ENCODE data around the gene TMEM139.
"Not testable (repeated sequence)": the region's sequence is repeated elsewhere in the genome, so short reads cannot be mapped to it uniquely, and the experiment has no call there.

The TMEM139 gene

DNA sequence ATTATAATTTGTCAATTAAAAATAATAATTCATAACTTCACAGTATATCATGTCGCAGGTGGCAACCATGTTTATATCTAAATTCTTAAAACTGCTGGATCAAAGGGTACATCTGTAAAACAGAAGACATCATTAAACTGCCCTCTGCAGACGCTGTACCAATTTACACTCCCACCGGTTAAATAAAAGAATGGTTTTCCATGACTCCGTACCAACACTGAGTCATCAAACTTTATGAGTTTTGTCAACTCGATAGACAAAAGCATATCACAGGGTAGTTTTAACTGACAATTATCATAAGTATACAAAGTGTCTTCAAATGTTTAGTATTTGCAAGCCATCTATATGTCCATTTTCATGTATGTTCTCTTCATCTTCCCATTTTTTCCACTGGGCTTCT, 27.3 kb upstream of the TMEM139 start:
- Histone ChIP-seq H3K4me3 (ENCODE audit: insufficient read length, low read depth) (no peak overlapping the region), H3K9me3 (ENCODE audit: insufficient read depth, low read length) (no peaks in the 10 kb centered on the region), H3K27me3 (ENCODE audit: insufficient read depth, insufficient read length) (no peaks in the 10 kb centered on the region), H3K9ac (ENCODE audit: insufficient read length, low read depth) (no peak overlapping the region), H3K4me1 (ENCODE audit: insufficient read depth, insufficient read length) (no peaks in the 10 kb centered on the region), H3K36me3 (ENCODE audit: insufficient read depth, insufficient read length, low read length) (no peaks in the 10 kb centered on the region)
- DNase-seq (ENCODE audit: low read depth, low spot score): no peak
- no peak for TF ChIP-seq YY1 (IDR thresholded peaks at IDR 0.05; ENCODE audit: insufficient read depth, insufficient read length)
- TF ChIP-seq SUZ12 (IDR thresholded peaks at IDR 0.05; ENCODE audit: extremely low read depth, insufficient read depth, insufficient read length): no peak
- TF ChIP-seq ZNF274 (IDR thresholded peaks at IDR 0.05; ENCODE audit: low read depth, low read length): no peak

GRCh38 chr7:143258831-143259230, 25.9 kb upstream of the TMEM139 start:
- no peaks in the 10 kb centered on the region for H3K27me3 ChIP-seq (ENCODE audit: insufficient read depth, insufficient read length)
- no peaks in the 10 kb centered on the region for H3K9me3 ChIP-seq (ENCODE audit: insufficient read depth, low read length)
- TF ChIP-seq SUZ12 (IDR thresholded peaks at IDR 0.05; ENCODE audit: extremely low read depth, insufficient read depth, insufficient read length): no peak
- no peak for TF ChIP-seq YY1 (IDR thresholded peaks at IDR 0.05; ENCODE audit: insufficient read depth, insufficient read length)
- no peak for TF ChIP-seq ZNF274 (IDR thresholded peaks at IDR 0.05; ENCODE audit: low read depth, low read length)
- no peak overlapping the region for H3K4me3 ChIP-seq (ENCODE audit: insufficient read length, low read depth)
- DNase-seq (ENCODE audit: low read depth, low spot score): no peak
- H3K9ac ChIP-seq (ENCODE audit: insufficient read length, low read depth): no peak overlapping the region
- no peaks in the 10 kb centered on the region for H3K4me1 ChIP-seq (ENCODE audit: insufficient read depth, insufficient read length)
- H3K36me3 ChIP-seq (ENCODE audit: insufficient read depth, insufficient read length, low read length): no peaks in the 10 kb centered on the region

- no peak overlapping the region for H3K4me3 ChIP-seq (ENCODE audit: insufficient read length, low read depth)
- TF ChIP-seq YY1 (IDR thresholded peaks at IDR 0.05; ENCODE audit: insufficient read depth, insufficient read length) (no peak), SUZ12 (IDR thresholded peaks at IDR 0.05; ENCODE audit: extremely low read depth, insufficient read depth, insufficient read length) (no peak), ZNF274 (IDR thresholded peaks at IDR 0.05; ENCODE audit: low read depth, low read length) (no peak)
- no peak for DNase-seq (ENCODE audit: low read depth, low spot score)
- H3K4me1 ChIP-seq (ENCODE audit: insufficient read depth, insufficient read length): no peaks in the 10 kb centered on the region
- H3K36me3 ChIP-seq (ENCODE audit: insufficient read depth, insufficient read length, low read length): no peaks in the 10 kb centered on the region
- no peaks in the 10 kb centered on the region for H3K27me3 ChIP-seq (ENCODE audit: insufficient read depth, insufficient read length)
- H3K9me3 ChIP-seq (ENCODE audit: insufficient read depth, low read length): no peaks in the 10 kb centered on the region
- no peak overlapping the region for H3K9ac ChIP-seq (ENCODE audit: insufficient read length, low read depth)
These were observed 25.0 kb upstream of the TMEM139 start for GRCh38 chr7:143259765-143260164.

DNA sequence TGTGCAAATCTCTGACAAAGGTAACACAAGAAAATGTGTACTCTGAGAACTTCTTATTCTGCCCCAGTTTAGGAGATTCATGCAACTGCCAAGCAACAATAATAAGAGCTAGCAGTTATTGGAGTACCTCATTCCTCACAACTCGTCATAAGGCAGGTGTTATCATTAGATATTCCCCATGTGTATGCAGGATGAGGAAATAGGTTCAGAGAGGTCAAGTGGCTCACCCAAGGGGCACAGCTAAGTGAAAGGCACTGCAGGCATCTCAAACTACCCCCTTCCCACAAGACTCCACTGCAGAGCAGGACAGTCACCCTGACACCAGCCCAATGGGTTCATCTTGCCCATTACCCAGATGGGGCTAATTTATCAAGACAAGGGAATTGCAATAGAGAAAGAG, 22.9 kb upstream of the TMEM139 start:
- Histone ChIP-seq H3K27me3 (ENCODE audit: insufficient read depth, insufficient read length) (no peaks in the 10 kb centered on the region), H3K9me3 (ENCODE audit: insufficient read depth, low read length) (no peaks in the 10 kb centered on the region), H3K36me3 (ENCODE audit: insufficient read depth, insufficient read length, low read length) (peaks cover 2% of the 10 kb centered on the region), H3K4me3 (ENCODE audit: insufficient read length, low read depth) (no peak overlapping the region), H3K4me1 (ENCODE audit: insufficient read depth, insufficient read length) (no peaks in the 10 kb centered on the region), H3K9ac (ENCODE audit: insufficient read length, low read depth) (no peak overlapping the region)
- DNase-seq (ENCODE audit: low read depth, low spot score): no peak
- TF ChIP-seq YY1 (IDR thresholded peaks at IDR 0.05; ENCODE audit: insufficient read depth, insufficient read length): no peak
- no peak for TF ChIP-seq ZNF274 (IDR thresholded peaks at IDR 0.05; ENCODE audit: low read depth, low read length)
- TF ChIP-seq SUZ12 (IDR thresholded peaks at IDR 0.05; ENCODE audit: extremely low read depth, insufficient read depth, insufficient read length): no peak

DNA sequence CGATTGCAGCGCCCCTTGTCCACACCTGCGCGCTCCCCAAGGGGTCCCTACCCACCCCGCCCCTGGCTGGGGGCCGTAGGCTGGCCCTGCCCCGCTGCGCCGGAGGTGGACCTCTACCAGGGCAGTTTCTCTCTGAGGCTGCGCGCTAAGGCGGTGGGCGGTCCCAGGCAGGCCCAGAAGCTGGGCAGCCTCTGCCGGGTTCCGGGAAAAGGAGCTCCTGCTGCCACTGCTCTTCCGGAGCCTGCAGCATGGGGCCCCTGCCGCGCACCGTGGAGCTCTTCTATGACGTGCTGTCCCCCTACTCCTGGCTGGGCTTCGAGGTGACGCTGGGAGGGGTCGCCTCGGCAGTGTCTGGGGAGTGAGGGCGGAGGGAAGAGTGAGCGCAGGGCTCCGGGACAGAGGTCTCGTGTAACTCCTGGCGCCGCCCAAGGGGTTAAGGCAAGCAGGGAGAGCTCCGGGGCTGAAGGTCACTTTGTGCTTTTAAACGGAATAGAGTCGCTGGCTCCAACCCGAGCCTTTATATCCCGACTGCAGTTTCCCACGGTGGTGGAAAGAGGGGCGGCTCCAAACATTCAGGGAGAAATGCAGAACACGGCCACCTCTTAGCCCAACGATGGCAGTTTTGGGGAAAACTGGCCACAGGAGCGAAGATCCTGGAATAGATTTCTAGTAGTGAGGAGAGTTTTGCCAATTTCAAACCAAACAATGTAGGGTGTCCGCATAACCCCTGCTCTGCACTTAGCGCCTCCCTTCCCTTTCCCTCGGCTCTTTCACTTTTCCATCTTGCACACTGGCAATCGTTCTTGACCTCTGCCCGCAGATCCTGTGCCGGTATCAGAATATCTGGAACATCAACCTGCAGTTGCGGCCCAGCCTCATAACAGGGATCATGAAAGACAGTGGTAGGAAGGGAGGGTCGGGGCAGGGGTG, 21.2 kb upstream of the TMEM139 start, which contains the start of gene GSTK1:
Gene GSTK1 (plus strand): TSS at position 176 of the 930 bp plus-strand sequence. CDS start 73 bp downstream, at position 249.
- peak within 1 kb of the TSS; percentile 64 for H3K9ac ChIP-seq (ENCODE audit: insufficient read length, low read depth)
- peaks cover 9% of the 10 kb centered on the region for H3K36me3 ChIP-seq (ENCODE audit: insufficient read depth, insufficient read length, low read length)
- TF ChIP-seq SUZ12 (IDR thresholded peaks at IDR 0.05; ENCODE audit: extremely low read depth, insufficient read depth, insufficient read length) (no peak), YY1 (IDR thresholded peaks at IDR 0.05; ENCODE audit: insufficient read depth, insufficient read length) (no peak), ZNF274 (IDR thresholded peaks at IDR 0.05; ENCODE audit: low read depth, low read length) (no peak)
- no peak for DNase-seq (ENCODE audit: low read depth, low spot score)
- H3K4me3 ChIP-seq (ENCODE audit: insufficient read length, low read depth): peak within 1 kb of the TSS; percentile 46
- H3K27me3 ChIP-seq (ENCODE audit: insufficient read depth, insufficient read length): no peaks in the 10 kb centered on the region
- H3K4me1 ChIP-seq (ENCODE audit: insufficient read depth, insufficient read length): no peaks in the 10 kb centered on the region
- no peaks in the 10 kb centered on the region for H3K9me3 ChIP-seq (ENCODE audit: insufficient read depth, low read length)

DNA sequence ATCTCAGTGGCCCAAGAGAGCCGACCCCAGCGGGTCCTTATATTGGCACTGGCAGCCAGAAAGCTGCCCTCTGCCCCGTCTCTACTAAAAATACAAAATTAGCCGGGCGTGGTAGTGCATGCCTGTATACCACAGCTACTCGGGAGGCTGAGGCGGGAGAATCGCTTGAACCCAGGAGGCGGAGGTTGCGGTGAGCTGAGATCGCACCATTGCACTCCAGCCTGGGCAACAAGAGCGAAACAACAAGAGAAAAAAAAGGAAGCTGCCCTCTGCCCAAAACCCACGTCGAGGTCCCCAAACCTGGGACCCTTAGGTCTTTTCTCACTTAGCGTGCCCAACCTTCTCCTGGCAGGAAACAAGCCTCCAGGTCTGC, 20.6 kb upstream of the TMEM139 start:
- H3K9me3 ChIP-seq (ENCODE audit: insufficient read depth, low read length); H3K9ac ChIP-seq (ENCODE audit: insufficient read length, low read depth); H3K27me3 ChIP-seq (ENCODE audit: insufficient read depth, insufficient read length); DNase-seq (ENCODE audit: low read depth, low spot score); H3K4me1 ChIP-seq (ENCODE audit: insufficient read depth, insufficient read length): not testable (repeated sequence)
- peak overlapping the region; percentile 46 for H3K4me3 ChIP-seq (ENCODE audit: insufficient read length, low read depth)
- H3K36me3 ChIP-seq (ENCODE audit: insufficient read depth, insufficient read length, low read length): peaks cover 10% of the 10 kb centered on the region

DNA sequence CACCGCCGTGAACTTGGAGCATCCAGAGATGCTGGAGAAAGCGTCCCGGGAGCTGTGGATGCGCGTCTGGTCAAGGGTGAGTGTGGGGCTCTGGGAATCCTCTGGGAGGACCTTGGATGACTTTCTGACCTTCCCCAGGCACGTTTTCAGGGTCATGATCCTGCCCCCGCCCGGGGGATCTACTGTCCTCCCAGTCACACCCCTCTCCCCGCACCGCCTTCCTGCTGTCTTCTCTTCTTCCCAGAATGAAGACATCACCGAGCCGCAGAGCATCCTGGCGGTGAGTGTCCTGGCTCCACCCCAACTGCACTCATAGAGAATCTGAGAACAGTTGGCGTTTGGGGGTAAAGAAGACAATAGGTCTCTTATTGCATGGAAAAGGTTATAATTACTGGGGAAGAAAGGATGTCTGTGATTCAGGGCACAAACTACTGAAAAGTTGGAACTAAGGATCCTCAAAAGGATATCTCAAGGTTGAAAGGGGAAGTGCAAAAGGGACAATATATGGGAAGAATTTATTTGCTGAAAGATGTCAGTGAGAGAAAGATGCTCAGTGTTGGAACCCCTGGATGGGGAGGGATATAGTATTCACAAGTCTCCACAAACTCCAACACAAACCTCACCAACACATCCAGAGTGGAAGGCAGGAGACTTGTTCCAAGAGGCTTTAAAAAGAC, 19.6 kb upstream of the TMEM139 start:
- peaks cover 11% of the 10 kb centered on the region for H3K36me3 ChIP-seq (ENCODE audit: insufficient read depth, insufficient read length, low read length)
- no peak overlapping the region for H3K9ac ChIP-seq (ENCODE audit: insufficient read length, low read depth)
- H3K9me3 ChIP-seq (ENCODE audit: insufficient read depth, low read length): no peaks in the 10 kb centered on the region
- no peaks in the 10 kb centered on the region for H3K27me3 ChIP-seq (ENCODE audit: insufficient read depth, insufficient read length)
- H3K4me3 ChIP-seq (ENCODE audit: insufficient read length, low read depth): no peak overlapping the region
- DNase-seq (ENCODE audit: low read depth, low spot score): no peak
- TF ChIP-seq ZNF274 (IDR thresholded peaks at IDR 0.05; ENCODE audit: low read depth, low read length) (no peak), YY1 (IDR thresholded peaks at IDR 0.05; ENCODE audit: insufficient read depth, insufficient read length) (no peak), SUZ12 (IDR thresholded peaks at IDR 0.05; ENCODE audit: extremely low read depth, insufficient read depth, insufficient read length) (no peak)
- H3K4me1 ChIP-seq (ENCODE audit: insufficient read depth, insufficient read length): no peaks in the 10 kb centered on the region

Data from NT2/D1 (cell line).